ENCODE measurements around the gene CARD14.
"Not testable (repeated sequence)": the region's sequence is repeated elsewhere in the genome, so short reads cannot be mapped to it uniquely, and the experiment has no call there.

Gene CARD14

DNA sequence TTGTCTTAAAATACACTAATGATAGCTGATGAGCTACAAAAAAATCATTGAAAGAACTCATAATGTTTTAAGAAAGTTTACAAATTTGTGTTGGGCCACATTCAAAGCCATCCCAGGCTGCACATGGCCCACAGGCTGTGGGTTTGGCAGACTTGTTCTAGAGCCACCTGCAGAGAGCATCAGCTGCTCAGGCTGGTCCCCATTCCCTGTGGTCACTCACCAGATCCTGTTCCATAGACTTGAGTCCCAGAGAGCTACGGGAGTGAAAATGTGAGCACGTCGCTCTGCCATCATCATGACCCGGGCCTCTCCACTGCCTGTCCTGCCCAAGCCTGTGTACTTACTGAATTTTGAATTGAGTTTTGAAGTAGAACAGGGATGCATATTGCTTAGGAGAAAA lies 57.3 kb downstream of the CARD14 start:
- no peak for DNase-seq (ENCODE audit: low read depth)

DNA sequence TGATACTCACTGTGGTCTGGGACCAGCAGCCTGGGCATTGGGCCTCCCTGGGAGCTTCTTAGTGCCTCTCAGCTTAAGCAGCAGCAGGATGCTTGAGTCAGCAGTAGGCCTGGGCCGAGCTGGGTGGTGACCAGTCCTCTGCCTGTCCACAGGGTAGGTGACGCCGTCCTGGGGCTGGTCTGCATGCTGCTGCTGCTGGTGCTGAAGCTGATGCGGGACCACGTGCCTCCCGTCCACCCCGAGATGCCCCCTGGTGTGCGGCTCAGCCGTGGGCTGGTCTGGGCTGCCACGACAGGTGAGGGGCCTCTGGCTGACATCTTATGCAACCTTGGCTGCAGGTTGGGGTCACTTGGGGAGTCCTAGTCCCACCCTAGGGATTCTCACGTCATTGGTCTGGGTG lies 57.8 kb downstream of the CARD14 start:
- DNase-seq (ENCODE audit: low read depth): no peak

DNA sequence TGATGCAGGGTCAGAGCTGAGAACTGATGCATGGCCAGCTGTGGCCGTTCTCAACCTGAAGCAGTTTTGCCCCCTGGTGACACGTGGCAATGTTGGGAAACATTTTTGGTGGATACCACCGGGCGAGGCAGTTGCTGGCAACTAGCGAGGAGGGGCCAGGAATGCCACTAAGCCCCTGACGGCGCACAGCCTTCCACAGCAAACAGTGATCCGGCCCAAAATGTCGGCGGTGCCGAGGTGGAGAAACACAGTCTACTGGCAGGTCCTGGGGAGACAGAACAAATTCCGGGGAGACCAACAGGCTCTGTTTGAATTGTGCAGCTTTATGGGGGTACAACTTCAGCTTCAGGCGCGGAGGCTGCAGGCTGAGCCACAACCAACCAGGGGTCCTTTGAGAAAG lies 58.6 kb downstream of the CARD14 start:
- no peak for DNase-seq (ENCODE audit: low read depth)

- no peak for DNase-seq (ENCODE audit: low read depth)
Observed at GRCh38 chr17:80229011-80229410, 59.2 kb downstream of the CARD14 start.

DNA sequence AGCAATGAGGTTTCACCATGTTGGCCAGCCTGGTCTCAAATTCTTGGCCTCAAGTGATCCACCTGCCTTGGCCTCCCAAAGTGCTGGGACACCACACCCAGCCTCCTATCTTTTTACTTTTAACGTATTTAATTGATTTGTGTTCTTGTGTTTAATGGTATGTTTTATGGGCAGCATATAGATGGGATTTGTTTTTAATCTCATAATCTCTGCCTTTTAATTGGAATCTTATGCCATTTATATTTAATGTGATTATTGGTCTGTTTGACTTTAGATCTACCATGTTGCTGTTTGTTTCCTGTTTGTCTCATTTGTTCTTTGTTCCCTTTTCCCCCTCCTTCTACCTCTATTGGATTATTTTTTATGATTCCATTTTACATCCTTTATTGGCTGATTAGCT lies 62.6 kb downstream of the CARD14 start:
- no peak for DNase-seq (ENCODE audit: low read depth)

GRCh38 chr17:80233202-80233601 lies 63.4 kb downstream of the CARD14 start:
- DNase-seq (ENCODE audit: low read depth): no peak

- DNase-seq (ENCODE audit: low read depth): no peak
Observed at GRCh38 chr17:80236911-80237310, 67.1 kb downstream of the CARD14 start.

GRCh38 chr17:80237386-80237785 lies 67.6 kb downstream of the CARD14 start:
- no peak for DNase-seq (ENCODE audit: low read depth)

DNA sequence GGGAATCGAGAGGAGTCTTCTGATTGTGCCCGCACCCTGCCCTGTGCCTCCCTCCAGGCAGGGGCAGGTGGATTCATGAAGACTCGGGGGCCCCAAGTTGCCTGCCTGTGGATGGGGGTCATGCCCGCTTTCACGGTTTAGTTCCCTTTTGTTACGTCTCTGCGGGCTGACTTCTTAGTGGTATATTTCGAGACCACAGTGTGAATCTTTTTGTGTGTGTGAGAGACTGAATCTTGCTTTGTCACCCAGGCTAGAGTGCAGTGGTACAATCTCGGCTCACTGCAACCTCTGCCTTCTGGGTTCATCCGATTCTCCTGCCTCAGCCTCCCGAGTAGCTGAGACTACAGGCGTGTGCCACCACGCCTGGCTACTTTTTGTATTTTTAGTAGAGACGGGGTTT lies 72.7 kb downstream of the CARD14 start:
- no peak for DNase-seq (ENCODE audit: low read depth)

GRCh38 chr17:80243526-80244433 lies 74.0 kb downstream of the CARD14 start:
- DNase-seq (ENCODE audit: low read depth): no peak

- DNase-seq (ENCODE audit: low read depth): not testable (repeated sequence)
Observed at GRCh38 chr17:80244448-80244847, 74.6 kb downstream of the CARD14 start.

GRCh38 chr17:80244871-80245509 lies 75.2 kb downstream of the CARD14 start:
- DNase-seq (ENCODE audit: low read depth): no peak

- no peak for DNase-seq (ENCODE audit: low read depth)
Observed at GRCh38 chr17:80245566-80246265, 75.9 kb downstream of the CARD14 start.

- DNase-seq (ENCODE audit: low read depth): no peak
Observed at GRCh38 chr17:80246266-80246681, 76.4 kb downstream of the CARD14 start.

DNA sequence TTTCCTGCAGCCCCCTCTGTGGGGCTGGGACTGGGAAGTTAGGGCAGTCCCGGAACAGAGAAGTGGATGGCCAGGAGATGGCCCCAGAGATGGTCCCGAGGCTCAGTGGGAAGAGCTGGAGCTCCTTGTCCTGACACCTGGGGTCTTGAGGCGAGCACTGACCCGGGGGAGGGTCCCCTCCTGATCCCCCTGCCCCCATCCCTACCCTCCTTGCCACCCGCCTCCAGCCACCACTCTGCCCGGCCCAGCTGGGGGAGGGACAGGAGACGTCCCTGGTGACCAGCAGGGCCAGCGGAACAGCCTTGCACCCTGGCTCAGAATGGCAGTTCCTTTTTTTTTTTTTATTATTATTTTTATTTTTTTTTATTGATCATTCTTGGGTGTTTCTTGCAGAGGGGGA lies 76.9 kb downstream of the CARD14 start:
- DNase-seq (ENCODE audit: low read depth): no peak

DNA sequence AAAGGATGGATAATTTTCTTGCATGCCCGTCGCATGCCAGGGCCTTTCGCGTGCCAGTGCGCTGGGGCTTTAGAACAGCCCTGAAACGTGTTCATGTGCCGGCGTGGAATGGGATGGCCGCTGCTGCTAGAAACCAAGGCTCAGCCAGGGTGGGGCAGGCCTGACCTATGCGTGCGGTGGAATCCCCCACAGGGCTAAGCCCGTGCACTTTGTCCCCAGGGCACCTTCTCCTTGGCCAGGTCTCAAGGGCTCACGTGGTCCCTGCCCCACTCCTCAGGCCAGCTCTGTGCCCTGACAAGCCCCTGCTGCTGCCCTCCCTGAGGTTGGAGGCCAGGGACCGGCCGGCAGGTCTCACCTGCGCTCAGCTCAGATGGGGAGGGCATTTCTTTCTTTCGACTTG lies 77.7 kb downstream of the CARD14 start:
- no peak for DNase-seq (ENCODE audit: low read depth)

DNA sequence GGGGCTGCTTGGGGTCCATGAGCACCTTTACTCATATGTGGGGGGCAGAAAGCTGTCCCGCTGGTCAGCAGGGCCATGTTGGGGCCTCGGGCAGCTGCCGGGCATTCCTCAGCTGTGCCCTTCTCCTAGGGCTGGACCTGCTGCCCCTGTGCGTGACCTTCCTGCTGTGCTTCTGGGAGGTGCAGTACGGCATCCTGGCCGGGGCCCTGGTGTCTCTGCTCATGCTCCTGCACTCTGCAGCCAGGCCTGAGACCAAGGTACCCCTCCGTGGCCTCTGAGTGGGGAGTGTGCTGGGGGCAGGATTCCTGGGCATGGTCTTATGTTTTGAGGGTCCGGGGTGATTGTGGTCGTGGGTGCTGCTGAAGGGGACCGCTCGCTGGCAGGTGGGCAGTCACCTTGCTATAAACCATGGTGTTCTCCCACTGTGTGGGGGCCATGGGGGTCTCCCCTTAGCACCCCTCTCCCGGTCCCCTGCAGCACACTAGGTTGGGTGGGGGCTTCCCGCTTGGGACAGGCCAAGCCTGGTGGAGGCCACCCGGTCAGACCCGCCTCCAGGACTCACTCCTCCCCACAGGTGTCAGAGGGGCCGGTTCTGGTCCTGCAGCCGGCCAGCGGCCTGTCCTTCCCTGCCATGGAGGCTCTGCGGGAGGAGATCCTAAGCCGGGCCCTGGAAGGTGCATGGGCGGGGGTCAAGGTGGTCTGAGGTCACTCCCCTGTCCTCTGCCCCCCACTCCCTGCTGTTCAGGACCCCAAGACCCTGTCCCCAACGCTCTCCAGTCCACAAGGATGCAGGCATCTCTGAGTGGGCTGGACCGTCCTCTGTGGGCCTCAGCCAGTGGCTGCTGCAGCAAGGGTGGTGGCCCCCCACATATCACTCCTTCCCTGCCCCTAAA lies 78.4 kb downstream of the CARD14 start:
- no peak for DNase-seq (ENCODE audit: low read depth)

DNA sequence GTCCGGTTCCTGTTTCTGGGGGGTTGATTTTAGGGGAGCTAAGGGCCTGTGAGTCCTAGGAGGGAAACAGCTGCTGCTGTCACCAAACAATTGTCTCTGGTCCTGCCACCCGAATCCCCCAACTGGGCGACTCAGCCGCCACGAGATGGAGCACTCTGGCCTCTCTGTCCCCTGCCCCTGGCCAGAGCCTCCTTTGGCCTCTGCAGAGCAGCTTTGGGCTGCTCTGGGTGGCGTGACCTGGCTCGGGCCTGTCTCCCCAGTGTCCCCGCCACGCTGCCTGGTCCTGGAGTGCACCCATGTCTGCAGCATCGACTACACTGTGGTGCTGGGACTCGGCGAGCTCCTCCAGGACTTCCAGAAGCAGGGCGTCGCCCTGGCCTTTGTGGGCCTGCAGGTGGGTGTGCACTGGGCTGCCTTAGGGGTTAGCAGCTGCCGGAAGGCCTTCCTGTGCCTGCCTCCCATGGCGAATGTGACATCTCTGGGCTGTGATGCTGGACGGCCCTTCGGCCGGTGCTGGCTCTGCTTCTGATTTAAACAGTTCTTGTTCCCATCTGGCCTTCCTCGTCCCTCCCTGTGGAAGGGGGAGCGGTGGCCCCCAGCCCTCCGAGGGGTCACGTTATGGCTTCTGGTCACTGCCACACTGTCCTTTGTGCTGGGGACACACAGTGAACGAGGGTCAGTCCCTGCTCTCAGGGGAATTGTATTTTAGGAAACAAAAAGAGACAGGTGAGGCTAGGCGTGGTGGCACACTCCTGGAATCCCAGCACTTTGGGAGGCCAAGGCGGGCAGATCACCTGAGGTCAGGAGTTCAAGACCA lies 79.3 kb downstream of the CARD14 start:
- no peak for DNase-seq (ENCODE audit: low read depth)

DNA sequence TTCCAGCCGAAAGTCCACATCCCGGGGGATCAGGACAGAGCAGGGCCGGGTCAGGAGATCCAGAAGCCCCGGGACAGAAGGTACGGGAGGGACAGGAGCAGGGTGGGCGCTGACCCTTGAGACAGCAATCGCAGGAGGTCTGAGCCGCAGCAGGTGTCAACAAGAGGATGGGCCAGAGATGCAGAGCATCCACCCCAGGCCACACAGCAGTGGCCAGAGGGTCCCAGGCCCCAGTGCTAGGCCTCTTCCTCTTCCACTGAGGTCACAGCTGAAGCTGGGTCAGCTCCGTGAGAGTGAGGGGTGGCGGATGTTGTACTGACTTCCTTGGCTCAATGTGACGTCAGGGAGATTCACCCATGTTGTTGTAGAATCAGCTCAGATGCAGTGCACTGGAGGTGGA lies 82.1 kb downstream of the CARD14 start:
- DNase-seq (ENCODE audit: low read depth): no peak

DNA sequence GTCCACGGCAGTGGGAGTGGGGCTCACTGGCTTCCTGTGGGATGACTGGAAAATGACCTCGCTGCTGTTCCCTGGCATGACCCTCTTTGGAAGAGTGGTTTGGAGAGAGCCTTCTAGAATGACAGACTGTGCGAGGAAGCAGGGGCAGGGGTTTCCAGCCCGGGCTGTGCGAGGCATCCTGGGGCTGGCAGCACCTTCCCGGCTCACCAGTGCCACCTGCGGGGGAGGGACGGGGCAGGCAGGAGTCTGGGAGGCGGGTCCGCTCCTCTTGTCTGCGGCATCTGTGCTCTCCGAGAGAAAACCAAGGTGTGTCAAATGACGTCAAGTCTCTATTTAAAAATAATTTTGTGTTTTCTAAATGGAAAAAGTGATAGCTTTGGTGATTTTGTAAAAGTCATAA lies 83.0 kb downstream of the CARD14 start:
- no peak for DNase-seq (ENCODE audit: low read depth)

All from GM04503 (cell line).